Measurements from ENCODE around the gene DGKQ.

The DGKQ gene

GRCh38 chr4:973431-974397 is at the start of gene DGKQ:
Gene DGKQ, minus strand, starts transcription at chr4:973569. Its CDS starts 87 bp downstream, at chr4:973482.
- peak; percentile 11 for DNase-seq

GRCh38 chr4:1022739-1023066 is 49.3 kb upstream of the DGKQ start:
- DNase-seq, result no peak

GRCh38 chr4:1022051-1022738 is 48.8 kb upstream of the DGKQ start:
- DNase-seq, result no peak

GRCh38 chr4:1021386-1022050 is 48.1 kb upstream of the DGKQ start:
- no peak for DNase-seq

GRCh38 chr4:1019729-1020470 is 46.5 kb upstream of the DGKQ start:
- DNase-seq, result no peak

GRCh38 chr4:1019320-1019719 is 46.0 kb upstream of the DGKQ start:
- no peak for DNase-seq

GRCh38 chr4:1018147-1019020 is 45.0 kb upstream of the DGKQ start:
- no peak for DNase-seq

- no peak for DNase-seq
These were observed 44.3 kb upstream of the DGKQ start for GRCh38 chr4:1017706-1018105.

- no peak for DNase-seq
These were observed 43.8 kb upstream of the DGKQ start for GRCh38 chr4:1017211-1017610.

- no peak for DNase-seq
These were observed 42.4 kb upstream of the DGKQ start for GRCh38 chr4:1015746-1016145.

GRCh38 chr4:1015179-1015578 is 41.8 kb upstream of the DGKQ start:
- DNase-seq, result no peak

GRCh38 chr4:1014291-1015167 is 41.2 kb upstream of the DGKQ start:
- no peak for DNase-seq

GRCh38 chr4:1013225-1014073 is 40.1 kb upstream of the DGKQ start:
- no peak for DNase-seq

GRCh38 chr4:1012034-1012739 is 38.8 kb upstream of the DGKQ start:
- DNase-seq, result peak; percentile 6

GRCh38 chr4:1011666-1012033 is 38.3 kb upstream of the DGKQ start:
- DNase-seq, result no peak

GRCh38 chr4:1011022-1011665 is 37.8 kb upstream of the DGKQ start, which contains the start of gene FGFRL1:
Gene FGFRL1, plus strand, starts transcription at chr4:1011626. Its CDS starts 860 bp downstream, at chr4:1012486.
- peak; percentile 40 for DNase-seq

GRCh38 chr4:1010395-1011021 is 37.1 kb upstream of the DGKQ start:
- peak; percentile 29 for DNase-seq
